ENCODE measurements around the gene SORD.
"Not testable (repeated sequence)": the region's sequence is repeated elsewhere in the genome, so short reads cannot be mapped to it uniquely, and the experiment has no call there.

- not testable (repeated sequence) for TF ChIP-seq POLR2A (IDR thresholded peaks at IDR 0.05; ENCODE audit: borderline replicate concordance, extremely low read depth, insufficient read depth, insufficient read length); CTCF (IDR thresholded peaks at IDR 0.05 in 2 of 3, conservative IDR thresholded peaks at IDR 0.05 in 1 of 3; ENCODE audit: borderline replicate concordance in 1 of 3, insufficient read depth in 1 of 3, low read depth in 2 of 3, low read length in 2 of 3); EZH2 (IDR thresholded peaks at IDR 0.05); JUND (IDR thresholded peaks at IDR 0.05); RAD21 (IDR thresholded peaks at IDR 0.05; ENCODE audit: low read depth); MAX (IDR thresholded peaks at IDR 0.05); FOSL1 (IDR thresholded peaks at IDR 0.05; ENCODE audit: low read depth)
These were observed 81.2 kb downstream of the SORD start for GRCh38 chr15:45104170-45104569.

Data from HCT116 (cell line).